HG03521 (cell line): Measurements from ENCODE around the gene GUCD1.

Experiments used
- ATAC-seq: cut with Tn5 transposase; IDR thresholded peaks from one replicate; pipeline ENCODE4 v1.9.1; 2021; ENCODE audit warnings: mild to moderate bottlenecking, moderate library complexity; ENCODE audit not compliant: unreplicated experiment

GUCD1 gene

GRCh38 chr22:24504956-24505736, 49.8 kb downstream of the GUCD1 start:
- ATAC-seq, result no peak

GRCh38 chr22:24504540-24504939, 50.4 kb downstream of the GUCD1 start:
- no peak for ATAC-seq

- no peak for ATAC-seq
These were observed 51.0 kb downstream of the GUCD1 start for GRCh38 chr22:24503843-24504338.

GRCh38 chr22:24503137-24503842, 51.6 kb downstream of the GUCD1 start:
- peak; percentile 38 for ATAC-seq

GRCh38 chr22:24502541-24502940, 52.4 kb downstream of the GUCD1 start:
- no peak for ATAC-seq

DNA sequence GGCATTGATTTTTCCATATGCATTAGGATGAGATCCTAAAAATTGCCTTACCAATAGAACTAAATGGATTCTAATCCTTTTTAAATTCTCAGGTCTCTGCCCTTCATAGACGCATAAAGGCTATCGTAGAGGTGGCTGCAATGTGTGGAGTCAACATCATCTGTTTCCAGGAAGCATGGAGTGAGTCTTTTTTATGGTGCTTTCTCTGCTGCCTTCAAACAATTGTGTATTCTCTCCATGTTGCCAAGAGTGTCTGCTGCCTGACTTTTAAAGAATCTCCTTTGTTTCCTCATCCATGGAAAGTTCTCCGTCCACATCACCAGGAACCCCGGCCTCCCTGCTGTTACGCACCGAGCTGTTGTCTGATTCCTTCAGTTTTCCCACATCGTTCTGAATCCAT, 52.9 kb downstream of the GUCD1 start:
- ATAC-seq, result no peak

GRCh38 chr22:24501301-24502005, 53.5 kb downstream of the GUCD1 start:
- ATAC-seq, result no peak

DNA sequence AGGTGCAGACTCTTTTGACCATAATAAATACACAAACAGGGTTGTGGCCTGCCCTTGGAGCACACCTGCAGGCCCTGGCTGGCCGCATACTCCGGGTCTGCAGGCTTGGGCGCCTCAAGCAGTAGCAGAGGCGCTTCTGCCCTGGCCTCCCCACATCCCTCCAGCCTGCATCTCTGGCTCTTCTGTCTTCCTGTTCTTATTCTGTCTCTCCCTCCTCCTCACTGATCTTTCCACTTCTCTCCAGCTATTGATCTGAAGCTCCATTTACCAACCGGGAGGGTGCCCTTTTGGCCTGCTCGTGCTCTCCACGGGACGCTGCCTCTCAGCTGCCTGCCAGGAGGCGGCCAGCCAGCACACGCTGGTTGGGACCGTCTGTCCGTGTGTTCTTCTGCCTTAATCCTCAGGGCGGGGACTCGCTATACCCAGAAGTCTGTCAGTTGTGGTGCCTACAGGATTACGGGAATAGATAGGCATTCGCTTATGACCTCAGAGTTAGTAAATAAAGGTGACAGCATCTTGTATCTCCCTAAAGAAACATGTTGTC, 54.6 kb downstream of the GUCD1 start:
- no peak for ATAC-seq

- no peak for ATAC-seq
These were observed 55.1 kb downstream of the GUCD1 start for GRCh38 chr22:24499706-24500276.

GRCh38 chr22:24498824-24499223, 56.1 kb downstream of the GUCD1 start:
- ATAC-seq, result no peak

DNA sequence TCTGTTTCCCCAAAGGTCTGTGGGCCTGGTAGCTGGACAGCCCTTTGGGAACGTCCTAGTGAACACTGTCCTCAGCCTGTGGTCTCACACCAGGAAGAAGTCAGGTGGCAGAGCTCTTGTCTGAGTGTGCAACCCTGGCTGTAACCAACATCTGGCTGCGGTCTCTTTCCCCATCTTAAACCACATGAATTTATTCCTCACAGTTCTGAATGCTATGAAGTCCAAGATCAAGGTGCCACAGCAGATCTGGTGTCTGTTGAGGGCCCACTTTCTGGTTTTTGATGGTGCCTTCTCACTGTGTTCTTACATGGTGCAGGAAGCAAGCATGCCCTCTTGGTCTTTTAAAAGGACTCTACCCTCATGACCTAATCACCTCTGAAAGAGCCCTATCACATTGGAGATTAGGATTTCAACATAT, 57.1 kb downstream of the GUCD1 start:
- no peak for ATAC-seq

- ATAC-seq, result no peak
These were observed 58.3 kb downstream of the GUCD1 start for GRCh38 chr22:24496661-24497060.

- no peak for ATAC-seq
These were observed 58.7 kb downstream of the GUCD1 start for GRCh38 chr22:24496234-24496633.

DNA sequence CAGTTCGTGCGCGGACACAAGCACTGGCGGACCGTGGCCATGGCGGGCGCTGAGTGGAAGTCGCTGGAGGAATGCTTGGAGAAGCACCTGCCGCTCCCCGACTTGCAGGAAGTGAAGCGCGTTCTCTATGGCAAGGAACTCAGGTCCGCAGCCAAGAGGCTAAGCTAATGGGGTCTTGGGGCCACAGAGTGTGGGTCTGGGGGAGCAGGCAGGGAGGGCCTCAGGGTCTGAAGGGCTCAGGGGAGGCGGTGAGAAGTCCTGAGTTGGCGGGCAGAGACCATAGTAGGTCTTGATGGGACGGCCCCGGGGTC, 59.6 kb downstream of the GUCD1 start:
- ATAC-seq, result no peak

- no peak for ATAC-seq
These were observed 60.2 kb downstream of the GUCD1 start, which contains the start of gene UPB1 for GRCh38 chr22:24494528-24495364. TSS of gene UPB1 (plus strand) at chr22:24495332. CDS start at chr22:24495404, 72 bp downstream.

- ATAC-seq, result no peak
These were observed 60.8 kb downstream of the GUCD1 start for GRCh38 chr22:24494167-24494527.

- ATAC-seq, result no peak
These were observed 62.5 kb downstream of the GUCD1 start for GRCh38 chr22:24492391-24492790.
